NCI-H2171 treated with DMSO at 0.1 percent for 48 hours (cell line): ENCODE data around the gene HTR6.

Experiments used
- DNase-seq: peaks from one replicate; lab custom pipeline; 2025; lab: John Stamatoyannopoulos, UW

The HTR6 gene

GRCh38 chr1:19688041-19688842 is 23.6 kb downstream of the HTR6 start:
- DNase-seq = no peak

- no peak for DNase-seq
Measured at GRCh38 chr1:19689085-19689757, 24.5 kb downstream of the HTR6 start.

- DNase-seq = no peak
Measured at GRCh38 chr1:19689856-19690255, 25.2 kb downstream of the HTR6 start.

GRCh38 chr1:19690342-19690741 is 25.7 kb downstream of the HTR6 start:
- no peak for DNase-seq

- no peak for DNase-seq
Measured at GRCh38 chr1:19694298-19694697, 29.6 kb downstream of the HTR6 start.

- DNase-seq = no peak
Measured at GRCh38 chr1:19695772-19696171, 31.1 kb downstream of the HTR6 start.

GRCh38 chr1:19696820-19697219 is 32.1 kb downstream of the HTR6 start:
- no peak for DNase-seq

- DNase-seq = no peak
Measured at GRCh38 chr1:19698181-19698580, 33.5 kb downstream of the HTR6 start.

GRCh38 chr1:19700079-19700777 is 35.6 kb downstream of the HTR6 start:
- no peak for DNase-seq

- no peak for DNase-seq
Measured at GRCh38 chr1:19703280-19703679, 38.6 kb downstream of the HTR6 start.

- peak; percentile 61 for DNase-seq
Measured at GRCh38 chr1:19704247-19705113, 39.8 kb downstream of the HTR6 start.

- DNase-seq = no peak
Measured at GRCh38 chr1:19705464-19705863, 40.8 kb downstream of the HTR6 start.

- no peak for DNase-seq
Measured at GRCh38 chr1:19706136-19706535, 41.5 kb downstream of the HTR6 start.

- no peak for DNase-seq
Measured at GRCh38 chr1:19708567-19709110, 44.0 kb downstream of the HTR6 start.

- no peak for DNase-seq
Measured at GRCh38 chr1:19709260-19709793, 44.7 kb downstream of the HTR6 start.

- DNase-seq = no peak
Measured at GRCh38 chr1:19710825-19711611, 46.3 kb downstream of the HTR6 start.

GRCh38 chr1:19712928-19713327 is 48.3 kb downstream of the HTR6 start:
- no peak for DNase-seq

GRCh38 chr1:19715334-19716203 is 50.9 kb downstream of the HTR6 start:
- DNase-seq = peak; percentile 94

GRCh38 chr1:19717467-19717866 is 52.8 kb downstream of the HTR6 start:
- DNase-seq = no peak

- DNase-seq = no peak
Measured at GRCh38 chr1:19720174-19720573, 55.5 kb downstream of the HTR6 start.
